Endodermal cell (in vitro differentiated cells): ENCODE data around the gene TRIM66. TPM values are rescaled to one million over a fixed set of nuclear protein-coding genes. Genes with fewer than 3 reads are reported as not detected.

Experiments used
- DNase-seq: peaks from one replicate; pipeline ENCODE4 v3.0.0-alpha.2; 2017
- H3K27ac ChIP-seq: 2 replicates; pipeline ENCODE4 v1.5.1; 2013; ENCODE audit warnings: mild to moderate bottlenecking, low read depth, low read length, moderate library complexity
- H3K27me3 ChIP-seq: 2 replicates; pipeline ENCODE4 v1.6.1; 2013; ENCODE audit warnings: mild to moderate bottlenecking, low read length, moderate library complexity; ENCODE audit not compliant: insufficient read depth, control insufficient read depth, poor library complexity, severe bottlenecking
- H3K36me3 ChIP-seq: 2 replicates; pipeline ENCODE4 v1.7.0; 2013; ENCODE audit warnings: mild to moderate bottlenecking, low read length, moderate library complexity; ENCODE audit not compliant: control insufficient read depth, insufficient read depth
- H3K4me1 ChIP-seq: one replicate; pipeline ENCODE4 v1.7.0; 2013; ENCODE audit warnings: low read length; ENCODE audit not compliant: control insufficient read depth, insufficient read depth
- H3K4me3 ChIP-seq: 2 replicates; pipeline ENCODE4 v1.5.1; 2013; ENCODE audit warnings: mild to moderate bottlenecking, low read length, moderate library complexity
- H3K9ac ChIP-seq: 2 replicates; pipeline ENCODE4 v1.6.1; 2013; ENCODE audit warnings: mild to moderate bottlenecking, low read length, moderate library complexity; ENCODE audit not compliant: poor library complexity, severe bottlenecking; ENCODE audit errors: extremely low read depth
- H3K9me3 ChIP-seq: 2 replicates; pipeline ENCODE4 v1.6.1; 2013; ENCODE audit warnings: mild to moderate bottlenecking, low read length, moderate library complexity; ENCODE audit not compliant: control insufficient read depth
- H3K27ac Mint-ChIP-seq: 2 replicates; pipeline ENCODE4 v1.8.0; 2020; ENCODE audit warnings: mixed read lengths
- H3K27me3 Mint-ChIP-seq: 2 replicates; pipeline ENCODE4 v1.8.0; 2021; ENCODE audit warnings: mild to moderate bottlenecking, mixed read lengths; ENCODE audit not compliant: insufficient read depth
- H3K36me3 Mint-ChIP-seq: 2 replicates; pipeline ENCODE4 v1.8.0; 2020; ENCODE audit warnings: low read depth, mixed read lengths
- H3K4me1 Mint-ChIP-seq: 2 replicates; pipeline ENCODE4 v1.8.0; 2020; ENCODE audit warnings: mixed read lengths
- H3K4me3 Mint-ChIP-seq: 2 replicates; pipeline ENCODE4 v1.8.0; 2020; ENCODE audit warnings: mild to moderate bottlenecking, moderate library complexity, mixed read lengths
- H3K9me3 Mint-ChIP-seq: 2 replicates; pipeline ENCODE4 v1.8.0; 2020; ENCODE audit warnings: mild to moderate bottlenecking, mixed read lengths
- CTCF ChIP-seq: fragments of 200-600 bp; sonication (generic); conservative IDR thresholded peaks from 2 replicates; pipeline ENCODE4 v1.5.0; 2021; ENCODE audit warnings: antibody characterized with exemption, mild to moderate bottlenecking
- WGBS, 2 experiments: methylation state at CpG; one replicate each; pipeline versions ENCODE4 v1.1.5 to v1.1.7; 2013; ENCODE audit warnings: missing lambda C conversion rate in 2 of 2, mixed read lengths in 1 of 2; ENCODE audit not compliant: insufficient coverage in 1 of 2, insufficient read length in 1 of 2; 5-methylcytosine and 5-hydroxymethylcytosine counted together
- total RNA-seq, 2 donors: library from RNA; stranded (reverse); fragmentation: NEBNext Ultra II Directional in 1 of 2; extraction: Animal tissue kit (Norgen Biotek cat#: 25700) in 1 of 2; gene quantifications; 2 replicates in 1 of 2; 3 replicates in 1 of 2; pipeline ENCODE4 v1.2.1, GENCODE V29; 2021

TRIM66 gene
- total RNA-seq, 2 donors from 2014 or later = 4.3 to 4.6 TPM

DNA sequence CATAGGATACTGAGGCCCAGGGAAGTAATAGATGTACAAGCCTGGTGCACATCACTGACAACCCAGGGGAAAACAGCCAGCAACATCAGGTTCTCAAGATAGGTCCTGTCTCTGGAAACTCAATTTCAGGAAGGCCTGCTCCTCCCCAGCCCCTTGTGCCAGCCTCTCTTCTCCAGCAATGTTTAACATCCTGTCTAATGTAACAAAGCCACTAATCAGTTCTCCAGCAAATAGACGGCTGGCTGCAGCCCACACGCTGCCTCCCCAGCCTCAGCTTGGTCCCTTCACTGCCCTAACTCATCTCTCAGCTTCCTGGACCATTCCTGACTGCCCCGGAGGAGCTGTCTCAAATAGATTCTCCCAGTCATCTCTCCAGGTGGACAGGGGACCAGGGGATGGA is 37.9 kb upstream of the TRIM66 start:
- H3K36me3 Mint-ChIP-seq = peaks cover 21% of the 10 kb centered on the region
- H3K27me3 Mint-ChIP-seq = no peaks in the 10 kb centered on the region
- no peak overlapping the region for H3K27ac Mint-ChIP-seq
- H3K27me3 ChIP-seq = no peaks in the 10 kb centered on the region
- H3K9me3 Mint-ChIP-seq = no peaks in the 10 kb centered on the region
- H3K9me3 ChIP-seq = no peaks in the 10 kb centered on the region
- H3K36me3 ChIP-seq = peaks cover 92% of the 10 kb centered on the region
- TF ChIP-seq CTCF = no peak
- no peak overlapping the region for H3K4me3 Mint-ChIP-seq
- H3K4me3 ChIP-seq = no peak overlapping the region
- peaks cover 81% of the 10 kb centered on the region for H3K4me1 Mint-ChIP-seq
- H3K9ac ChIP-seq = no peak overlapping the region
- H3K4me1 ChIP-seq = peaks cover 32% of the 10 kb centered on the region
- H3K27ac ChIP-seq = no peak overlapping the region
- 86 to 100% methylated on average over 2 to 3 of the region's 3 CpGs for WGBS, 2 experiments
- DNase-seq = no peak

DNA sequence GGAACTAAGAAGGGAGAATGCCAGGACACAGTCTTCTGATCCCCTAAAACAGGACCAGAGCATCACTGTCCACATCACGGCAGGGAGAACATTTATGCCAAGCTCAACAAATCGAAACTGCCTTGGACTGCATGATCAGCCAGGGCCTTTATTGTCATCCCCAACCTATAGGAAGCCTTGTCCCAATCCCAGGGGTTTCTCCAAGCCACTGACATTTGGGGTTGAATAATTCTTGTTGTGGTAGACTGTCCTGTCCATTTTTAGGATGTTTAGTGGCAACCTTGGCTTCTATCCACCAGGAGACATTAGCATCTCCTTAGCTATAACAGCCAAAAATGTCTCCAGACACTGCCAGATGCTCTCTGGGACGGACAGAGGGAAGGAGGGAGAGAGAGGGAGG is 37.3 kb upstream of the TRIM66 start:
- peaks cover 82% of the 10 kb centered on the region for H3K4me1 Mint-ChIP-seq
- TF ChIP-seq CTCF = no peak
- no peak overlapping the region for H3K27ac ChIP-seq
- no peak overlapping the region for H3K9ac ChIP-seq
- H3K27ac Mint-ChIP-seq = no peak overlapping the region
- H3K27me3 Mint-ChIP-seq = no peaks in the 10 kb centered on the region
- DNase-seq = no peak
- no peak overlapping the region for H3K4me3 Mint-ChIP-seq
- H3K9me3 Mint-ChIP-seq = no peaks in the 10 kb centered on the region
- no peaks in the 10 kb centered on the region for H3K9me3 ChIP-seq
- H3K27me3 ChIP-seq = no peaks in the 10 kb centered on the region
- no peak overlapping the region for H3K4me3 ChIP-seq
- peaks cover 94% of the 10 kb centered on the region for H3K36me3 ChIP-seq
- H3K36me3 Mint-ChIP-seq = peaks cover 25% of the 10 kb centered on the region
- H3K4me1 ChIP-seq = peaks cover 29% of the 10 kb centered on the region
- 84% methylated on average over 3 of the region's 3 CpGs; no CpG with 5 or more reads in 1 of the 2 experiments for WGBS, 2 experiments

DNA sequence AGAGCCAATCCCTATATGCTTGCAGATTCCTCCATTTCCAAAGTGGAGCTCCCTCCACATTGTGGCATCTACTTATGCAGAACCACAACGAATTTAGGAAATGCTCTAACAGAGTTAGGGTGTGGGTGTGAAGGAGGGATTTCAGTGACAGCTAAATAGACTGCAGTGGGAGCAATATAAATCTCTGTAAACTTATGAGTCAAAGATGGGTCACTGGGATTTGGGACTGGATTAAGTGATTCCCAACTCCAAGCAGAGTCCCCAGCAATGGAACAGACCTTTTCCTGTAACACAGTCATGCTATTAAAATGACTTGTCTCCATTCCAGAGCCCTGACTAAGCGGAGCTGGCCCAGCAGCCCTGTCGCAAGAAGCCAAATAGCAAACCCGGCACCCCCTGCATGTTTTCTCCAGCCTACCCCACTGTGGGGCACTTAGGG is 36.8 kb upstream of the TRIM66 start:
- 79% methylated on average over 4 of the region's 4 CpGs; no CpG with 5 or more reads in 1 of the 2 experiments for WGBS, 2 experiments
- H3K36me3 ChIP-seq = peaks cover 94% of the 10 kb centered on the region
- Mint-ChIP-seq H3K4me1 (peaks cover 82% of the 10 kb centered on the region), H3K4me3 (no peak overlapping the region), H3K9me3 (no peaks in the 10 kb centered on the region), H3K27me3 (no peaks in the 10 kb centered on the region), H3K27ac (peak overlapping the region; percentile 91), H3K36me3 (peaks cover 25% of the 10 kb centered on the region)
- TF ChIP-seq CTCF = no peak
- H3K27me3 ChIP-seq = no peaks in the 10 kb centered on the region
- H3K9me3 ChIP-seq = no peaks in the 10 kb centered on the region
- H3K4me1 ChIP-seq = peaks cover 29% of the 10 kb centered on the region
- H3K9ac ChIP-seq = no peak overlapping the region
- peak overlapping the region; percentile 30 for H3K27ac ChIP-seq
- no peak for DNase-seq
- H3K4me3 ChIP-seq = no peak overlapping the region
